Cardiac muscle cell (in vitro differentiated cells and primary cell): ENCODE results near the gene TBC1D8. TPM values are rescaled to one million over a fixed set of nuclear protein-coding genes. Genes with fewer than 3 reads are reported as not detected.

Experiments used
- DNase-seq, 2 donors: peaks; one replicate each; pipeline versions ENCODE4 v3.0.0 to v3.0.0-alpha.2; 2010 to 2017; ENCODE audit warnings: low read depth in 1 of 2, low spot score in 1 of 2
- H3K27ac ChIP-seq: fragments of 200-600 bp; sonication (generic); 2 replicates; pipeline ENCODE4 v1.5.1; 2016
- H3K27me3 ChIP-seq: fragments of 200-600 bp; sonication (generic); 2 replicates; pipeline ENCODE4 v1.6.0; 2016; ENCODE audit warnings: control low read depth
- H3K36me3 ChIP-seq: fragments of 200-600 bp; sonication (generic); 2 replicates; pipeline ENCODE4 v1.5.1; 2016; ENCODE audit warnings: control low read depth
- H3K4me1 ChIP-seq: fragments of 200-600 bp; sonication (generic); 2 replicates; pipeline ENCODE4 v1.8.1; 2017; ENCODE audit warnings: low read depth, mild to moderate bottlenecking, mixed run types
- H3K4me3 ChIP-seq: fragments of 200-600 bp; sonication (generic); 2 replicates; pipeline ENCODE4 v1.5.1; 2016; ENCODE audit warnings: mild to moderate bottlenecking
- H3K9me3 ChIP-seq: fragments of 200-600 bp; sonication (generic); 2 replicates; pipeline ENCODE4 v1.5.1; 2017; ENCODE audit warnings: low read depth, mild to moderate bottlenecking, control low read depth
- polyA plus RNA-seq: library from polyadenylated mRNA; unstranded; fragments of >200 nt; fragmentation: Nextera tagmentation; extraction: Ambion mirVana; gene quantifications from 2 replicates; pipeline ENCODE4 v1.2.1, GENCODE V29; 2016
- total RNA-seq: library from RNA; depleted of rRNA; stranded (reverse); fragments of >200 nt; gene quantifications from 2 replicates; pipeline ENCODE4 v1.2.3, GENCODE V29; 2016
- TF ChIP-seq, protein P1 (sequence below): IDR thresholded peaks from 2 replicates; pipeline ENCODE4 v1.5.1; 2012; ENCODE audit warnings: low read depth, mild to moderate bottlenecking, low read length

Gene TBC1D8
- total and polyA plus RNA-seq, 2 experiments from 2014 or later = 15.2 to 23.2 TPM

- H3K36me3 ChIP-seq = no peaks in the 10 kb centered on the region
- TF ChIP-seq, protein P1, sequence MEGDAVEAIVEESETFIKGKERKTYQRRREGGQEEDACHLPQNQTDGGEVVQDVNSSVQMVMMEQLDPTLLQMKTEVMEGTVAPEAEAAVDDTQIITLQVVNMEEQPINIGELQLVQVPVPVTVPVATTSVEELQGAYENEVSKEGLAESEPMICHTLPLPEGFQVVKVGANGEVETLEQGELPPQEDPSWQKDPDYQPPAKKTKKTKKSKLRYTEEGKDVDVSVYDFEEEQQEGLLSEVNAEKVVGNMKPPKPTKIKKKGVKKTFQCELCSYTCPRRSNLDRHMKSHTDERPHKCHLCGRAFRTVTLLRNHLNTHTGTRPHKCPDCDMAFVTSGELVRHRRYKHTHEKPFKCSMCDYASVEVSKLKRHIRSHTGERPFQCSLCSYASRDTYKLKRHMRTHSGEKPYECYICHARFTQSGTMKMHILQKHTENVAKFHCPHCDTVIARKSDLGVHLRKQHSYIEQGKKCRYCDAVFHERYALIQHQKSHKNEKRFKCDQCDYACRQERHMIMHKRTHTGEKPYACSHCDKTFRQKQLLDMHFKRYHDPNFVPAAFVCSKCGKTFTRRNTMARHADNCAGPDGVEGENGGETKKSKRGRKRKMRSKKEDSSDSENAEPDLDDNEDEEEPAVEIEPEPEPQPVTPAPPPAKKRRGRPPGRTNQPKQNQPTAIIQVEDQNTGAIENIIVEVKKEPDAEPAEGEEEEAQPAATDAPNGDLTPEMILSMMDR = no peak
These were observed 163.2 kb downstream of the TBC1D8 start for GRCh38 chr2:100987974-100988373.

GRCh38 chr2:100987536-100987935, 163.6 kb downstream of the TBC1D8 start:
- no peaks in the 10 kb centered on the region for H3K9me3 ChIP-seq
- H3K36me3 ChIP-seq = no peaks in the 10 kb centered on the region
- H3K4me3 ChIP-seq = no peak overlapping the region
- TF ChIP-seq, protein P1 = no peak
- no peak overlapping the region for H3K27ac ChIP-seq
- DNase-seq = no peak
- no peaks in the 10 kb centered on the region for H3K27me3 ChIP-seq
- no peaks in the 10 kb centered on the region for H3K4me1 ChIP-seq

More at GRCh38 chr2:100987974-100988373, 163.2 kb downstream of the TBC1D8 start:
- Histone ChIP-seq H3K27ac (no peak overlapping the region), H3K9me3 (no peaks in the 10 kb centered on the region), H3K4me1 (no peaks in the 10 kb centered on the region), H3K4me3 (no peak overlapping the region), H3K27me3 (no peaks in the 10 kb centered on the region)
- no peak for DNase-seq

DNA sequence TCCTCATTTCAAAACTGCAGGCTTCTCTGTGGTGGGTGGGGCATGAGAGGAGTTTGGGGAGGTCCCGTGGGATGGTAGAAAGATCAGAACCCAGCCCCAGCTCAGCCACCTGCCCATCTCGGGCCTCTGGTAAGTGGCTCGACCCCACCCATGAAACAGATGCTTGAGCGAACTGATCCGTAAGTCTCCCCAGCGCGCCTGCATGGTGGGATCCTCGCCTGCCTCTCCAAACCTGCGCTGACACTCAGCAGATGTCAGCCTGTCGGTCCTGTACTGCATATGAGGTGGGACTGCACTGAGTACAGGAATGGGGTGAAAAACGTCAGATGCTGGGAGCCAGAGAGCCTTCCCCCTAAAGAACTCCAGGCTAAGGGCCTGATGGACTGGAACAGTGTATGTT, 165.0 kb downstream of the TBC1D8 start:
- Histone ChIP-seq H3K27me3 (no peaks in the 10 kb centered on the region), H3K9me3 (no peaks in the 10 kb centered on the region), H3K27ac (no peak overlapping the region), H3K4me3 (no peak overlapping the region), H3K36me3 (no peaks in the 10 kb centered on the region), H3K4me1 (no peaks in the 10 kb centered on the region)
- no peak for DNase-seq
- TF ChIP-seq, protein P1 = no peak

DNA sequence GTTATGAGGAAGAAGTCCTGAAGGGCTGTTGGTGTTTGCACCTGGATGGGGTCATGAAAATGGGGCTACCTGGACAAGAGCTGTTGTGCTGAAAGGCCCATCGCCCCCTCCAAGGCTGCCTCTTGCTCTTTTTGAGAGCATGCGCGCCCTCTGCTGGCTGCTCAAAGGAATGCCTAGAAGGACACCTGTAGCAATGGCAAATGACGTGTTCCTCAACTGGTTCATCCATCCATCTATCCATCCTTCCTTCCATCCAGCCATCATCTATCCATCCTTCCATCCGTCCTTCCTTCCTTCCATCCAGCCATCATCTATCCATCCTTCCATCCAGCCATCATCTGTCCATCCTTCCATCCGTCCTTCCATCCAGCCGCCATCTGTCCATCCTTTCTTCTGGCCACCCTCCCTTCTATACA, 166.3 kb downstream of the TBC1D8 start:
- no peaks in the 10 kb centered on the region for H3K36me3 ChIP-seq
- no peak overlapping the region for H3K27ac ChIP-seq
- no peaks in the 10 kb centered on the region for H3K9me3 ChIP-seq
- H3K4me1 ChIP-seq = no peaks in the 10 kb centered on the region
- DNase-seq = peak; percentile 82 to 83
- no peaks in the 10 kb centered on the region for H3K27me3 ChIP-seq
- TF ChIP-seq, protein P1 = peak; percentile 86
- H3K4me3 ChIP-seq = no peak overlapping the region

- Histone ChIP-seq H3K4me1 (no peaks in the 10 kb centered on the region), H3K9me3 (no peaks in the 10 kb centered on the region), H3K27ac (no peak overlapping the region), H3K27me3 (no peaks in the 10 kb centered on the region), H3K36me3 (no peaks in the 10 kb centered on the region), H3K4me3 (no peak overlapping the region)
- TF ChIP-seq, protein P1 = peak; percentile 4
- peak in 1 of 2 donors; percentile 44 for DNase-seq
These were observed 167.4 kb downstream of the TBC1D8 start for GRCh38 chr2:100983684-100984310.

DNA sequence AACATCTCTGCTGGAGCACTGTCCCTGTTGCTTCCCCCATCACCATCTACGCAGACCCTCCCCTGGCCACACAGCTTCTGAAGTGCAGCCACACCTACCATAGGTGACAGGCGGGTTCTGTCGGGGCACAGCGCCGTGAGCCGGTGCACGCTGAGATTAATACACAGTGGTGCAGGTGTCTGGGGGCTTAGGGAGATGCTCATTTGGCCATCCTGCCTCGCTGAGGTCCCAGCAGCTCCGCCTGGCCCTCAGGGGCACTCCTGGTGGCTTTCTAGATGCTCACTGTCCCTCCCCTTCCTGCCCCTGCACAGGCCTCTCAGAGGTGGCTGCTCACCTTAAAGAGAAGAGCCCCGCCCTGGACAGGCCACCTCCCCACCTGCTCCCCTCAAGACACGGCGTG, 168.0 kb downstream of the TBC1D8 start:
- Histone ChIP-seq H3K36me3 (no peaks in the 10 kb centered on the region), H3K9me3 (no peaks in the 10 kb centered on the region), H3K4me3 (no peak overlapping the region), H3K27ac (no peak overlapping the region), H3K4me1 (no peaks in the 10 kb centered on the region), H3K27me3 (no peaks in the 10 kb centered on the region)
- DNase-seq = no peak
- TF ChIP-seq, protein P1 = no peak
